ENCODE results near the gene SEMA3D.

Gene SEMA3D

GRCh38 chr7:85183296-85183695, 3.6 kb downstream of the SEMA3D start:
- no peak for DNase-seq

- no peak for DNase-seq
These were observed 8.1 kb downstream of the SEMA3D start for GRCh38 chr7:85178531-85179298.

- DNase-seq = no peak
These were observed 9.5 kb downstream of the SEMA3D start for GRCh38 chr7:85177316-85177715.

- no peak for DNase-seq
These were observed 10.7 kb downstream of the SEMA3D start for GRCh38 chr7:85176197-85176596.

- no peak for DNase-seq
These were observed 11.6 kb downstream of the SEMA3D start for GRCh38 chr7:85175217-85175616.

- no peak for DNase-seq
These were observed 14.3 kb downstream of the SEMA3D start for GRCh38 chr7:85172530-85172941.

GRCh38 chr7:85167636-85168035, 19.2 kb downstream of the SEMA3D start:
- DNase-seq = no peak

GRCh38 chr7:85165263-85165662, 21.6 kb downstream of the SEMA3D start:
- no peak for DNase-seq

- no peak for DNase-seq
These were observed 22.5 kb downstream of the SEMA3D start for GRCh38 chr7:85164376-85164775.

GRCh38 chr7:85162721-85163120, 24.1 kb downstream of the SEMA3D start:
- no peak for DNase-seq

- no peak for DNase-seq
These were observed 26.6 kb downstream of the SEMA3D start for GRCh38 chr7:85160223-85160622.

- no peak for DNase-seq
These were observed 27.9 kb downstream of the SEMA3D start for GRCh38 chr7:85159003-85159402.

- DNase-seq = no peak
These were observed 30.1 kb downstream of the SEMA3D start for GRCh38 chr7:85156661-85157208.

GRCh38 chr7:85154282-85154937, 32.4 kb downstream of the SEMA3D start:
- no peak for DNase-seq

- DNase-seq = no peak
These were observed 33.1 kb downstream of the SEMA3D start for GRCh38 chr7:85153715-85154114.

- DNase-seq = no peak
These were observed 36.2 kb downstream of the SEMA3D start for GRCh38 chr7:85150624-85151023.

- DNase-seq = no peak
These were observed 42.1 kb downstream of the SEMA3D start for GRCh38 chr7:85144771-85145170.

GRCh38 chr7:85135977-85136376, 50.9 kb downstream of the SEMA3D start:
- no peak for DNase-seq

- DNase-seq = no peak
These were observed 53.3 kb downstream of the SEMA3D start for GRCh38 chr7:85133560-85133959.

- no peak for DNase-seq
These were observed 53.9 kb downstream of the SEMA3D start for GRCh38 chr7:85133006-85133405.

GRCh38 chr7:85130702-85131101, 56.2 kb downstream of the SEMA3D start:
- no peak for DNase-seq

- no peak for DNase-seq
These were observed 60.5 kb downstream of the SEMA3D start for GRCh38 chr7:85126383-85126782.

- no peak for DNase-seq
These were observed 61.2 kb downstream of the SEMA3D start for GRCh38 chr7:85125651-85126131.

- no peak for DNase-seq
These were observed 61.7 kb downstream of the SEMA3D start for GRCh38 chr7:85125176-85125575.
